ENCODE results near the gene UBL5.
A peak's percentile ranks its signal among the peaks of the same experiment; 100 is the strongest.
"Not testable (repeated sequence)": the region's sequence is repeated elsewhere in the genome, so short reads cannot be mapped to it uniquely, and the experiment has no call there.

The UBL5 gene

DNA sequence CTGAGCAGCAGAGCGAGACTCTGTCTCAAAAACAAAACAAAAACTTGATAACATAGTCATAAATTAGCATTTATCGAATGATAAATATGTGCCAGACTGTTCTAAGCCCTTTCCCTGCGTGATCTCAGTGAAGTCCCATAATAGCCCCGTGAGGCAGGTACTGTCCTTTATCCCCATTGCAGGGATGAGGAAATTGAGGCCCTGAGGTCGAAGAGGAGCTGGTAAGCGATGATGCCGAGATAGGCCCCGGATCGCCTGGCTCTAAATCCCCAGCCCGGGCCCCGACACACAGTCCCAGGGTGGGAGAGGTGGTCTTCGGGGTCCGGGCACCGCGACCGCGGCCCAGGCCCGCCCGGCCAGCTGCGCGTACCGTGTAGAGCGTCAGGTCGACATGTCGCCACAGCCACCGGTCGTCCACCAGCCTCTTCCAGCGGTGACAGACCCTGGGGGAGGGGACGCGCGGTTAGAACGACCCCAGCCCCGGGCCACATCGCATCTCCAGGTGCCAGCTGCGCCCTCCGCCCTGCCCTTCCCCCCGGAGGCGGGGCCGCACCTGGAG is 9.5 kb upstream of the UBL5 start:
- DNase-seq = no peak

GRCh38 chr19:9818734-9819595 is 8.8 kb upstream of the UBL5 start, which contains the start of gene FBXL12:
Gene FBXL12, minus strand, starts transcription at chr19:9819079. Its CDS starts 266 bp downstream, at chr19:9818813.
- peak; percentile 100 for DNase-seq

DNA sequence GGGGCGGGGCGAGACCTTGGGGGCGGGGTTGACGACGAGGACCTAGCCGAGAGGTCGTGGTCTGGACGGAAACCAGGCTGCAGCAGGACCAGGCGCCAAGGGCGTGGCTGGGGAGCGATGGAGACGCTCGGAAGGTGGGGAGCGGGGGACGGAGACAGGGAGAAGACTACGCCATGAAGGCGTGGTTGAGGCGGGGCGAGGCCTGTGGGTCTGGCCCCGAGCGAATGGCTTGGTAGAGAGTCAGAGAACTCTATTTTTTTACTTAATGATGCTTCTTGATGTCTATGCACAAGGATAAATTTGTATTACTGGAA is 8.2 kb upstream of the UBL5 start:
- DNase-seq = no peak

GRCh38 chr19:9820034-9820433 is 7.7 kb upstream of the UBL5 start:
- DNase-seq = not testable (repeated sequence)

GRCh38 chr19:9823816-9824215 is 3.9 kb upstream of the UBL5 start:
- DNase-seq = no peak

GRCh38 chr19:9828551-9829063 is 889 bp downstream of the UBL5 start:
- DNase-seq = no peak

GRCh38 chr19:9834307-9834725 is 6.6 kb downstream of the UBL5 start:
- no peak for DNase-seq

DNA sequence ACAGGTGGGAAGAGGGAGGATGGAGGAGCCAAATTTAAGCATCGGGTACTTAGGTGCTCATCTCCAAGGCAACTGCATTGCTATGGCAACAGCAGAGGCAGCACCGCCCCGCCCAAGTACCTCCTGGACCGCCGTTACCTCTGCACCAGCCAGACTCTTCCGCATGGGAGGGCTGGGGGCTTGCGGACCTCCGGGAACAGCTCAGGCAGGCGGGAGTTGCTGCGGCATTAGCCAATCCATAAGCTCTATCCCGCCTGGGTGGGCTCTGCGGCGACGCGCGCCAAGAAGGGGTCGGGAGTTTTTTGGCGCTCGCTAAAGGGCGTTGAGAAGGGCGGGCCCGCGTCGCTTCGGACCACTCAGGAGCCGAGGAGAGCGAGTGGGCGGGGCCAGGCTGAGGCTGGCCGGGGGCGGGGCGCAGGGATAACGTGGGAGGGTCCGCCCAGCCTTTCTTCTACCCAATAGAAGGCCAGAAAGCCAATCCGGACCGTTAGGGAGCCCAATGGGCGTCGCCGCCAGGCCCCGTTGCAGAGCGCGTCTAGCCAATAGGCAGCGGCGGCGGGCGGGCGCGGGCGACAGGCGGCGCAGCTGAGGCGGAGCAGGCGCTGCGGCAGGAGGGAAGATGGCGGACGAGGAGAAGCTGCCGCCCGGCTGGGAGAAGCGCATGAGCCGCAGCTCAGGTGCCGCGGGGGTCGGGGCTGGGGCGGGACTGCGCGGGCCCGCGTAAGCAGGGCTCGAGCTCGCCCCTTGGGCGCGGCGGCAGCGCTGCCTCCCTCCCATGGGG is 7.2 kb downstream of the UBL5 start, which contains the start of gene PIN1:
TSS of gene PIN1 (plus strand) at position 593 of the 781 bp plus-strand sequence. CDS start at position 620, 27 bp downstream.
- peak; percentile 98 for DNase-seq

DNA sequence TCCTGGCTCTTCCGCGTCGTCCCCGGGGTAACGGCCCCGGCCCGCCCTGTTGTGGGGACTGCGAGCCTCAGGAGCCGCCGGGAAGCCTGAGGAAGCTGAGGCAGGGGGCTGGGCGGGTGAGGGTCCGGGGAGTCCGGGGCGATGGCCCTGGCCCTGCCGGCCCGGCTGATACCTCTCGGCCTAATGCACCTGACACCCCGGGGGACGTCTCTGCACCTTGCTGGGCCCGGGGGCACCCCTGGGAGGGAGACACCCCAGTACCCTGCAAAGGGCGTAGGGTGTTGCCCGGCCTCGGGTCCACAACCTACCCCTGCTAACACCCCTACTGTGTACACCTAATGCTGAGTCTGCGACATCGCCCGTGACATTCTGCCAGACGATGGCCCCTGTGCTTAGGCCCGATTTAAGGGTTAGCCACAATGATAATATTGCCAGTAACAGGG is 7.8 kb downstream of the UBL5 start:
- DNase-seq = no peak

DNA sequence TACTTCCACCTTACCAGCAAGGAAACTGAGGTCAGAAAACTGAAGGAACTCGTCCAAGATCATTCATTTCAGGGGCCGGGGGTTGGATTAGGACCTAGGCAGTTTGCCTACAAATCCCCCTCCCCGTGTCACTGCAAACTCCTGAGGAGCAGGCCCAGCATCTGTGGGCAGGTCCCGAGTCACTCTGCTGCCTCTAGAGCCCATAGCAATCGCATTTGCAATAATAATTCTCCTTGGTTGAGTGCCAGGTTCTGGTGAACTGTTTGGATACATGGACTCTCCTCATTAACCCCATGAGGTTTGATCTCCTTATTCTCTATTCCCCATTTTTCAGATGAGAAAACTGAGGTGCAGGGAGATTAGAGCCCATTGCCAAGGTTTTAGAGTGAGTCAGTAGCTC is 8.3 kb downstream of the UBL5 start:
- no peak for DNase-seq

- no peak for DNase-seq
Observed at GRCh38 chr19:9838324-9838723, 10.6 kb downstream of the UBL5 start.

DNA sequence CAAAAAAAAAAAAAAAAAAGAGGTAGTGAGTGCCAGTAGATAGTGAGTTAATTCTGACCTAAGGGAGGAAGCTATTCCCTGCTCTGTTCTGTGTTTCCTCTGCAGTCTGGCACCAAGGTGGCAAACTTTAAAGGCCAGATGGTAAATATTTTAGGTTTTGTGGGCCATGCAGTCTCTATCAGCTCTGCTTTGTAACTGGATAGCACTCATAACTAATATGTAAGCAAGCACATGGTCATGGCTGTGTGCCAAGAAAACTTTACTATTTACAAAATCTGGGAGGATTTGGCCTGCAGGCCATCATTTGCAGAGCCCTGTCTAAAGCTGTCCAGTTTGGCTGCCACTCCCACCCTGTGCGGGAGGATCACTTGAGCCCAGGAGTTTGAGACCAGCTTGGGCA is 11.7 kb downstream of the UBL5 start:
- DNase-seq = no peak

- DNase-seq = no peak
Observed at GRCh38 chr19:9842834-9843625, 15.3 kb downstream of the UBL5 start.

DNA sequence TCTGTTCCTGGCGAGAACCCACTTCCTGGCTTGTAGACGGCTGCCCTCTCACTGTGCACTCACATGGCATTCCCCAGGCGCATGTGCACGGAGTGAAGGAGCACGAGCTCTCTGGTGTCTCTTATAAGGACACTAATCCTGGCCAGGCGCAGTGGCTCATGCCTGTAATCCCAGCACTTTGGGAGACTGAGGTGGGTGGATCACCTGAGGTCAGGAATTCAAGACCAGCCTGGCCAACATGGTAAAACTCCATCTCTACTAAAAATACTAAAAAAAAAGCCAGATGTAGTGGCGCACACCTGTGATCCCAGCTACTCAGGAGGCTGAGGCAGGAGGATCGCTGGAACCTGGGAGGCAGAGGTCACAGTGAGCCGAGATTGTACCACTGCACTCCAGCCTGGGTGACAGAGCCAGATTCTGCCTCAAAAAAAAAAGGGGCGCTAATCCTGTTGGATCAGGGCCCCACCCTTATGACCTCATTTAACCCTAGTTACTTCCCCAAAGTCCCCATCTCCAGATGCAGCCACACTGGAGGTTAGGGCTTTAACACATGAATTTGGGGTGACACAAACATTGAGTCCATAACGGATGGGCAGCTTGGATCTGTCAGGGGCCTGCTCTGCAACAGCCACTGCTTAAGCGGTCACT is 16.0 kb downstream of the UBL5 start:
- not testable (repeated sequence) for DNase-seq

DNA sequence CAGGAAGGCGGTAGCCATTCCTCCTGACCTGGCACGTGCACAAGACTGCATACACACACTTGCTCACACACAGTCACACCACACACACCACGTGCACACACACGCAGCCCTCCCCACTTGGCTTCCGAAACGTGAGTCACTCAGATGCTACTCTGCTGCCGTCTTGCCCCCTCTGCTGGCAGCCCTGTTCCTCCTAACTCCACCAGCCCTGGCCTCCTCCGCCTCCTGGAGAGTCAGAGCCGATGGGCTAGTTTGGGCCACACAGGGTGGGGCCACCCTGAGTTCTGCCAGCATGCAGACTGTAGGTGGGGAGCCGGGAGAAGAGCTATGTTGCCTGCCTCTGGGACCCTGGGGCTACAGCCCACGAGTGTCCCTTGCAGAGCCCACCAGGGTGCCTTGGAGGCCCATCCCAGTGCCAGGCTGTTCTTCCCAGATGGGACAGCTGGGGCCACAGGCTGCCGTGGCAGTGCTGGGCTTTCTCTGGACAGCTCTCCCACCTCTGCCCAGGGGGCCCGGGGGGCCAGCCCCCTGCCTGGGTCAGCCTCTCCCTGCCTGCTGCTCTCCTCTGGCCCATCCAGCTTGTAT is 19.5 kb downstream of the UBL5 start:
- no peak for DNase-seq

DNA sequence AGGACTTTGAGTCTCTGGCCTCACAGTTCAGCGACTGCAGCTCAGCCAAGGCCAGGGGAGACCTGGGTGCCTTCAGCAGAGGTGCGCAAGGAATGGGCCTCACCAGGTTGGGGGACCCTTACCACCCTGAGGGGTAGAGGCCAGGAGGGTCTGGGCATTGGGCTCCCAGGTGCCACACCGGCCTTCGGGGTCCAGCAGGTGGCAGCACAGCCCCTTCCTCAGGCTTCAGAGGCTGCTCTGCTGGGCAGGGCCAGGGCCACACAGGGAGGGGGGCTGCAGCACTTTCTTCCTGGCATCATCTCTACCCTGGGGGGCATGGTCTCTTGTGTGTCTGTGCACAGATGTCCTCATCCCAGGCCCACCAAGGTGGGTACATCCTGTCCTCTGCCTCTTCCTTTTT is 20.3 kb downstream of the UBL5 start:
- DNase-seq = no peak

- DNase-seq = no peak
Observed at GRCh38 chr19:9848762-9849161, 21.0 kb downstream of the UBL5 start.

DNA sequence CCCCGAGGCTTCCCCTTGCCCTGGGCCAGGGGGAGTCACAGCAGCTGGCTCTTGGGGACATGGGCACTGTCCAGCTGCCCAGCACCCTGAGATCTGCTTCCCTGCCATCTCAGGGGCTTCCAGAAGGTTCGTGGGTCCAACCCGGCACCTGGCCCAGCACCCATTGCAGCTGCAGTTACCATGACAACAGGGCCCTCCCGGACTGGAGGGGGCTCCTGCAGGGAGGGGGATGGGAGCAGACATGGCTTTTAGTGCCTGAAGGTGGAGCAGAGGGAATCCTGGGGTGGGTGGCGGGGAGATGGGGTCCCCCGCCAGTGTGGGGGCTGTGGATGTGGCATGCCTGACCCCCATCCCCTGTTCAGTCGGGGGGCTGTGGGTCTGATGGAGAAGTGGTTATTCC is 22.1 kb downstream of the UBL5 start:
- DNase-seq = no peak

DNA sequence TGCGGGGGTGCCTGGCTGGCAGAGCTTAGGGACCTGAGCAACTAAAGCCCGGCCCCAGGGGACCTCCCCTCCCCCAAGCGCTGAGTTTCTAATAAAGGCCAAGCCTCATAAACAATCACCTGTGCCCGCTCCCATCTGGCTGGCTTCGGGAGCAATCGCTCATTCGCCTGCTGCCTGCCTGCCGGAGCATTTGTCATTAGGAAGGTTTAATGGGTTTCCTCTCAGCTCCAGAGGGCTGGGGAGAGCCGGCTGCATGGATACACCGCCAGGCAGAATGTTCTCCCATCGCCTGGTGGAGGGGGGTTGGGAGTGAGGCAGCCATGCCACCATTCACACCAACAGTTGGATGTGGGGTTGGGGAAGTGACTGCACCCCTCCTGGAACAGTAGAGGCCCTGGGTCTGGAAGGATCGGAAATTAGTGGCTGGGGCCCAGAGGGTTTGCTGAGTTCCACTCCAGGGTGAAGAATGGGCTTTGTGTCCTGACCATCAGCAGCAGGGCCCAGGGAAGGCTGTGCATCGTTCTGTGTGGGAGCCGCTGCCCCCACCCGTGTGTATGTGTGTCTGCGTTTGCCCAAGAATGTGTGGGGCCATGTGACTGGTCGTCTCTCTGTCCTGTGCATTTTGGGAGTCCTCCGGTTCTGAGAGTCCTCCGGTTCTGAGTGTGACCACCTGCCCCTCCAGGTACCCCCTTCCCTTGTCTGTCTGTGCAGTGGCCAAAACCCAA is 22.7 kb downstream of the UBL5 start:
- DNase-seq = no peak

GRCh38 chr19:9854282-9854846 is 26.6 kb downstream of the UBL5 start:
- no peak for DNase-seq

- DNase-seq = no peak
Observed at GRCh38 chr19:9856609-9857008, 28.9 kb downstream of the UBL5 start.
